GM23248 (cell line): ENCODE data around the gene NTNG1. TPM values are rescaled to one million over a fixed set of nuclear protein-coding genes. Genes with fewer than 3 reads are reported as not detected.

Source experiments
- DNase-seq: peaks from one replicate; pipeline ENCODE4 v3.0.0-alpha.2; 2015
- H2AFZ ChIP-seq: fragments of 200-600 bp; sonication (generic); 2 replicates; pipeline ENCODE4 v1.6.1; 2016; ENCODE audit warnings: antibody characterized with exemption
- H3F3A ChIP-seq: fragments of 200-600 bp; sonication (generic); 2 replicates; pipeline ENCODE4 v1.6.1; 2016; ENCODE audit warnings: mild to moderate bottlenecking, antibody characterized with exemption, mixed run types; ENCODE audit not compliant: insufficient read depth
- H3K27ac ChIP-seq: fragments of 200-600 bp; sonication (generic); 2 replicates; pipeline ENCODE4 v1.5.1; 2016; ENCODE audit warnings: mild to moderate bottlenecking
- H3K27me3 ChIP-seq: fragments of 200-600 bp; sonication (generic); replicated peaks from 2 replicates; pipeline ENCODE4 v1.6.1; 2016; ENCODE audit warnings: mild to moderate bottlenecking; ENCODE audit not compliant: insufficient read depth
- H3K36me3 ChIP-seq: fragments of 200-600 bp; sonication (generic); 2 replicates; pipeline ENCODE4 v1.6.1; 2016; ENCODE audit warnings: low read depth, mild to moderate bottlenecking
- H3K4me1 ChIP-seq: fragments of 200-600 bp; sonication (generic); 2 replicates; pipeline ENCODE4 v1.6.1; 2016; ENCODE audit warnings: mild to moderate bottlenecking; ENCODE audit not compliant: insufficient read depth
- H3K4me2 ChIP-seq: fragments of 200-600 bp; sonication (generic); one replicate; pipeline ENCODE4 v1.6.1; 2016; ENCODE audit warnings: mild to moderate bottlenecking; ENCODE audit not compliant: unreplicated experiment
- H3K4me3 ChIP-seq: fragments of 200-600 bp; sonication (generic); 2 replicates; pipeline ENCODE4 v1.5.1; 2016; ENCODE audit warnings: mild to moderate bottlenecking
- H3K79me2 ChIP-seq: fragments of 200-600 bp; sonication (generic); 2 replicates; pipeline ENCODE4 v1.6.1; 2016; ENCODE audit warnings: mild to moderate bottlenecking; ENCODE audit not compliant: insufficient read depth
- H3K9ac ChIP-seq: fragments of 200-600 bp; sonication (generic); 2 replicates; pipeline ENCODE4 v1.6.1; 2016; ENCODE audit warnings: mild to moderate bottlenecking
- H3K9me2 ChIP-seq: fragments of 200-600 bp; sonication (generic); 2 replicates; pipeline ENCODE4 v1.6.1; 2016; ENCODE audit warnings: mixed run types, mild to moderate bottlenecking, moderate library complexity; ENCODE audit not compliant: insufficient read depth
- H3K9me3 ChIP-seq: fragments of 200-600 bp; sonication (generic); one replicate; pipeline ENCODE4 v1.6.1; 2017; ENCODE audit warnings: low read depth
- H4K20me1 ChIP-seq: fragments of 200-600 bp; sonication (generic); 2 replicates; pipeline ENCODE4 v1.6.0; 2016; ENCODE audit not compliant: insufficient read depth
- EZH2 ChIP-seq: fragments of 200-600 bp; sonication (generic); IDR thresholded peaks from 2 replicates; pipeline ENCODE4 v1.6.1; 2018; ENCODE audit warnings: antibody characterized with exemption, mild to moderate bottlenecking; ENCODE audit not compliant: insufficient read depth, poor library complexity, severe bottlenecking
- EZH2phosphoT487 ChIP-seq: fragments of 200-600 bp; sonication (generic); IDR thresholded peaks from 2 replicates; pipeline ENCODE4 v1.6.1; 2018; ENCODE audit warnings: antibody characterized with exemption, moderate library complexity, mild to moderate bottlenecking, low read depth; ENCODE audit not compliant: insufficient read depth
- WGBS, 2 experiments: methylation state at CpG; one replicate each; pipeline ENCODE4 v1.1.6; 2015 to 2017; ENCODE audit warnings: low lambda C conversion rate in 2 of 2, low coverage in 1 of 2; ENCODE audit errors: missing lambda C conversion rate in 2 of 2; 5-methylcytosine and 5-hydroxymethylcytosine counted together
- in situ Hi-C: fragments of 300-500 bp; cut with MboI; formaldehyde crosslinking; loops from 2 replicates; pipeline ENCODE4 v1.15.0; 2020
- polyA plus RNA-seq: library from polyadenylated mRNA; unstranded; fragments of >200 nt; fragmentation: Nextera tagmentation; extraction: Ambion mirVana; gene quantifications from 2 replicates; pipeline ENCODE4 v1.2.1, GENCODE V29; 2016
- total RNA-seq: library from RNA; depleted of rRNA; stranded (reverse); fragments of >200 nt; shearing (Covaris generic); gene quantifications from 2 replicates; pipeline ENCODE4 v1.2.3, GENCODE V29; 2014

Gene NTNG1
- total and polyA plus RNA-seq, 2 experiments from 2014 or later: 14.4 to 16.0 TPM

- WGBS, 2 experiments: 50 to 58% methylated on average over 2 of the region's 2 CpGs
- H2AFZ ChIP-seq: no peak overlapping the region
- no peak for DNase-seq
- no peaks in the 10 kb centered on the region for H3K9me2 ChIP-seq
- no peaks in the 10 kb centered on the region for H3K9me3 ChIP-seq
- H3K27ac ChIP-seq: no peak overlapping the region
- H3K9ac ChIP-seq: no peak overlapping the region
- H3K4me1 ChIP-seq: no peaks in the 10 kb centered on the region
- no peaks in the 10 kb centered on the region for H3F3A ChIP-seq
- in situ Hi-C loops: no loop called here
- H3K4me2 ChIP-seq: no peak overlapping the region
- H3K27me3 ChIP-seq: no peaks in the 10 kb centered on the region
- H4K20me1 ChIP-seq: no peaks in the 10 kb centered on the region
- H3K36me3 ChIP-seq: no peaks in the 10 kb centered on the region
- H3K79me2 ChIP-seq: no peaks in the 10 kb centered on the region
- TF ChIP-seq EZH2 (no peak), EZH2phosphoT487 (no peak)
- no peak overlapping the region for H3K4me3 ChIP-seq
Measured at GRCh38 chr1:107378866-107379265, 238.0 kb downstream of the NTNG1 start.

GRCh38 chr1:107379826-107380225, 239.0 kb downstream of the NTNG1 start:
- no peaks in the 10 kb centered on the region for H3K79me2 ChIP-seq

GRCh38 chr1:107389410-107390396, 248.9 kb downstream of the NTNG1 start:
- no peaks in the 10 kb centered on the region for H3F3A ChIP-seq

More at GRCh38 chr1:107379826-107380225, 239.0 kb downstream of the NTNG1 start:
- in situ Hi-C loops: no loop called here
- no peak overlapping the region for H3K4me2 ChIP-seq
- no peak overlapping the region for H3K27ac ChIP-seq
- no peak overlapping the region for H3K4me3 ChIP-seq
- TF ChIP-seq EZH2 (no peak), EZH2phosphoT487 (no peak)
- DNase-seq: no peak
- H3F3A ChIP-seq: no peaks in the 10 kb centered on the region
- H3K36me3 ChIP-seq: no peaks in the 10 kb centered on the region
- no peaks in the 10 kb centered on the region for H3K4me1 ChIP-seq
- no peaks in the 10 kb centered on the region for H3K9me2 ChIP-seq
- H4K20me1 ChIP-seq: no peaks in the 10 kb centered on the region
- no peak overlapping the region for H3K9ac ChIP-seq
- no peaks in the 10 kb centered on the region for H3K9me3 ChIP-seq
- no peak overlapping the region for H2AFZ ChIP-seq
- no peaks in the 10 kb centered on the region for H3K27me3 ChIP-seq

GRCh38 chr1:107394301-107394700, 253.5 kb downstream of the NTNG1 start:
- Histone ChIP-seq H2AFZ (no peak overlapping the region), H3K9me2 (no peaks in the 10 kb centered on the region), H4K20me1 (no peaks in the 10 kb centered on the region), H3K9ac (no peak overlapping the region), H3K79me2 (no peaks in the 10 kb centered on the region), H3K27me3 (no peaks in the 10 kb centered on the region), H3K9me3 (no peaks in the 10 kb centered on the region), H3K4me1 (peaks cover 10% of the 10 kb centered on the region; the same call in 1 of the 2 replicates), H3K36me3 (no peaks in the 10 kb centered on the region), H3K27ac (no peak overlapping the region), H3K4me2 (no peak overlapping the region), H3K4me3 (no peak overlapping the region), H3F3A (no peaks in the 10 kb centered on the region)
- TF ChIP-seq EZH2: no peak
- TF ChIP-seq EZH2phosphoT487: no peak
- in situ Hi-C loops: no loop called here
- no peak for DNase-seq
- 73 to 85% methylated on average over 3 of the region's 3 CpGs for WGBS, 2 experiments

More at GRCh38 chr1:107389410-107390396, 248.9 kb downstream of the NTNG1 start:
- 36 to 40% methylated on average over 15 of the region's 15 CpGs for WGBS, 2 experiments
- Histone ChIP-seq H3K27ac (no peak overlapping the region), H2AFZ (peak overlapping the region; percentile 71), H3K4me3 (peak overlapping the region; percentile 38), H3K9ac (peak overlapping the region; percentile 41), H3K36me3 (no peaks in the 10 kb centered on the region), H3K27me3 (no peaks in the 10 kb centered on the region), H3K9me3 (no peaks in the 10 kb centered on the region), H3K79me2 (no peaks in the 10 kb centered on the region), H4K20me1 (no peaks in the 10 kb centered on the region), H3K4me2 (peak overlapping the region; percentile 55), H3K4me1 (peaks cover 10% of the 10 kb centered on the region; the same call in 1 of the 2 replicates), H3K9me2 (no peaks in the 10 kb centered on the region)
- in situ Hi-C loops: no loop called here
- peak; percentile 64 for DNase-seq
- TF ChIP-seq EZH2phosphoT487 (no peak), EZH2 (no peak)
